ENCODE results near the gene CAMK2B.

GRCh38 chr7:44216521-44217222 lies 108.7 kb downstream of the CAMK2B start:
- TF ChIP-seq POLR2A (IDR thresholded peaks at IDR 0.05) (no peak), CTCF (IDR thresholded peaks at IDR 0.05) (no peak)

All from thyroid gland (tissue), 4 donors.